HG03175 (cell line): ENCODE measurements around the gene ZBTB17.
"Not testable (repeated sequence)": the region's sequence is repeated elsewhere in the genome, so short reads cannot be mapped to it uniquely, and the experiment has no call there.

Experiments
- ATAC-seq: cut with Tn5 transposase; IDR thresholded peaks from one replicate; pipeline ENCODE4 v1.9.1; 2021; ENCODE audit warnings: mild to moderate bottlenecking, moderate library complexity; ENCODE audit not compliant: unreplicated experiment

The ZBTB17 gene

DNA sequence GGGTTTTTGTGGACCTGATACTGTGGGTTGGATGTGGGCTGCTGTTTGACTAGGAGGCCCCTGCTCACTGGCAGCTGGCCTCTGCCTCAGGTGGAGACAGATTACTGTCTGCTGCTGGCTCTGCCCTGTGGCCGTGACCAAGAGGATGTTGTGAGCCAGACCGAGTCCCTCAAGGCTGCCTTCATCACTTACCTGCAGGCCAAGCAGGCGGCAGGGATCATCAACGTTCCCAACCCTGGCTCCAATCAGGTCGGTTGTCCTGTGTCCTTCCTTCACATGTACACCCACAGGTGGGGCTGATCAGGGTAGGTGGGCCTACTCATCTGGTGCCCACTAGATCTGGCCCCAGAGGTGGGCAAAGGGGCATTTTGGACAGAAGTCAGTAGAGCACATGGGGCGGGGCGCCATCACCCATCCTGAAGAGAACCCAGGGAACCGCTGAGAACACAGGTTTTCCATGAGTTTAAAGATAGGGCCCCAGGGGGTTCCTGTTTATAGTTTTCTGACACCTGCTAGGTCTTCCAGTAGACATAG lies 37.2 kb downstream of the ZBTB17 start:
- ATAC-seq: no peak

DNA sequence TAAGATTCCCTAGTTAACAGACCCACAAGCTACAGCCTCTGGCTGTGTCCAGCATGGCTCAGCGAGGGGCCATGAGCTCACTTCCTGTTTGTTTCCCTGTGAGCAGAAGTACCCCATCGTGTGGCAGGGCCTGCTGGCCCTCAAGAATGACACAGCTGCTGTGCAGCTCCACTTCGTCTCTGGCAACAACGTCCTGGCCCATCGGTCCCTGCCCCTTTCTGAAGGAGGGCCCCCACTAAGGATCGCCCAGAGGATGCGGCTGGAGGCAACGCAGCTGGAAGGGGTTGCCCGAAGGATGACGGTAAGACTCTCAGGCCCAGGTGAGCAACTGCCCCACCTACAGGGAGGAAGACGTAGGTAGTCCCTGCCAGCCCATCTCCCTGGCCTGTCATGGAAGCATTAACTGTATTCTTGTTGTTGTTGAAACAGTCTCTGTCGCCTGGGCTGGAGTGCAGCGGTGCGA lies 38.2 kb downstream of the ZBTB17 start:
- no peak for ATAC-seq

DNA sequence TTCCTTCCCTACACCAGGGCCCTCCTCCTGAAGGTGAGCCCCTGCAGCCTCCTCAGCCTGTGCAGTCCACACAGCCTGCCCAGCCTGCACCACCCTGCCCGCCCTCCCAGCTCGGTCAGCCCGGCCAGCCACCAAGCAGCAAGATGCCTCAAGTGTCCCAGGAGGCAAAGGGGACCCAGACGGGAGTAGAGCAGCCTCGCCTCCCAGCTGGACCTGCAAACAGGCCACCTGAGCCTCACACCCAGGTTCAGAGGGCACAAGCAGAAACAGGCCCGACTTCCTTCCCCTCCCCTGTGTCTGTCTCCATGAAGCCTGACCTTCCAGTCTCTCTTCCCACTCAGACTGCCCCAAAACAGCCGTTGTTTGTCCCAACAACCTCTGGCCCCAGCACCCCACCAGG lies 38.8 kb downstream of the ZBTB17 start:
- ATAC-seq: no peak

DNA sequence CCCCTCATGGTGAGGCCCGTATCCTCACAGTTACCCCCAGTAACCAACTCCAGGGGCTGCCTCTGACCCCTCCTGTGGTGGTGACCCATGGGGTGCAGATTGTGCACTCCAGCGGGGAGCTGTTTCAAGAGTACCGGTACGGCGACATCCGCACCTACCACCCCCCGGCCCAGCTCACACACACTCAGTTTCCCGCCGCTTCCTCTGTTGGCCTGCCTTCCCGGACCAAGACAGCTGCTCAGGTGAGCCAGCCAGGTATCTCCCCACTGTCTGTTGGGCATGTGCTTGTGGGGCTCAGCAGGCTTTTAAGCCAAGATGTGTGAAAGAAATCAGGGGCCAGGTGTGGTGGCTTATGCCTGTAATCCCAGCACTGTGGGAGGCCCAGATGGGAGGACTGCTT lies 39.9 kb downstream of the ZBTB17 start:
- no peak for ATAC-seq

DNA sequence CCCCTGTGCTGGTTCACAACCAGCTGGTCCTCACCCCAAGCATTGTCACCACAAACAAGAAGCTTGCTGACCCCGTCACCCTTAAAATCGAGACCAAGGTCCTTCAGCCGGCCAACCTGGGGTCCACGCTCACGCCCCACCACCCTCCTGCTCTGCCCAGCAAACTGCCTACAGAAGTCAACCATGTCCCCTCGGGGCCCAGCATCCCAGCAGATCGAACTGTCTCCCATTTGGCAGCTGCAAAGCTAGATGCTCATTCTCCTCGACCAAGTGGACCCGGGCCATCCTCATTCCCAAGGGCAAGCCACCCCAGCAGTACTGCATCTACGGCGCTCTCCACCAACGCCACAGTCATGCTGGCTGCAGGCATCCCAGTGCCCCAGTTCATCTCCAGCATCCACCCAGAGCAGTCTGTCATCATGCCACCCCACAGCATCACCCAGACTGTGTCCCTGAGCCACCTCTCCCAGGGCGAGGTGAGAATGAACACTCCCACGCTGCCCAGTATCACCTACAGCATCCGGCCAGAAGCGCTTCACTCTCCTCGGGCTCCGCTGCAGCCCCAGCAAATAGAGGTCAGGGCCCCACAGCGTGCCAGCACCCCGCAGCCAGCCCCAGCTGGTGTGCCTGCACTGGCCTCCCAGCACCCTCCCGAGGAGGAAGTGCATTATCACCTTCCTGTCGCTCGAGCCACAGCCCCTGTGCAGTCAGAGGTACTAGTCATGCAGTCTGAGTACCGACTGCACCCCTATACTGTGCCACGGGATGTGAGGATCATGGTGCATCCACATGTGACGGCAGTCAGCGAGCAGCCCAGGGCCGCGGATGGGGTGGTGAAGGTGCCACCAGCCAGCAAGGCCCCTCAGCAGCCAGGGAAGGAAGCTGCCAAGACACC lies 40.6 kb downstream of the ZBTB17 start:
- ATAC-seq: no peak

DNA sequence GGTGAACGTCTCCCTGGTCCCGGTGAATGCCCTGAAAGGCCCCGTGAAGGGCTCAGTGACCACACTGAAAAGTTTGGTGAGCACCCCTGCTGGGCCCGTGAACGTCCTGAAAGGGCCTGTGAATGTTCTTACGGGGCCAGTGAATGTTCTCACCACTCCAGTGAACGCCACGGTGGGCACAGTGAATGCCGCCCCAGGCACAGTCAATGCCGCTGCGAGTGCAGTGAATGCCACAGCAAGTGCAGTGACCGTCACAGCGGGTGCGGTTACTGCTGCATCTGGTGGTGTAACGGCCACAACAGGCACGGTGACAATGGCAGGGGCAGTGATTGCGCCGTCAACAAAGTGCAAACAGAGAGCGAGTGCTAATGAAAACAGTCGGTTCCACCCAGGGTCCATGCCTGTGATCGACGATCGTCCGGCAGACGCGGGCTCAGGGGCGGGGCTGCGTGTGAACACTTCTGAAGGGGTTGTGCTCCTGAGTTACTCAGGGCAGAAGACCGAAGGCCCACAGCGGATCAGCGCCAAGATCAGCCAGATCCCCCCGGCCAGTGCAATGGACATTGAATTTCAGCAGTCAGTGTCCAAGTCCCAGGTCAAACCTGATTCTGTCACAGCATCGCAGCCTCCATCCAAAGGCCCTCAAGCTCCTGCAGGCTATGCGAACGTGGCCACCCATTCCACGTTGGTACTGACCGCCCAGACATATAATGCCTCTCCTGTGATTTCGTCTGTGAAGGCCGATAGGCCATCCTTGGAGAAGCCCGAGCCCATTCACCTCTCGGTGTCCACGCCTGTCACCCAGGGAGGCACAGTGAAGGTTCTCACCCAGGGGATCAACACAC lies 41.5 kb downstream of the ZBTB17 start:
- no peak for ATAC-seq

DNA sequence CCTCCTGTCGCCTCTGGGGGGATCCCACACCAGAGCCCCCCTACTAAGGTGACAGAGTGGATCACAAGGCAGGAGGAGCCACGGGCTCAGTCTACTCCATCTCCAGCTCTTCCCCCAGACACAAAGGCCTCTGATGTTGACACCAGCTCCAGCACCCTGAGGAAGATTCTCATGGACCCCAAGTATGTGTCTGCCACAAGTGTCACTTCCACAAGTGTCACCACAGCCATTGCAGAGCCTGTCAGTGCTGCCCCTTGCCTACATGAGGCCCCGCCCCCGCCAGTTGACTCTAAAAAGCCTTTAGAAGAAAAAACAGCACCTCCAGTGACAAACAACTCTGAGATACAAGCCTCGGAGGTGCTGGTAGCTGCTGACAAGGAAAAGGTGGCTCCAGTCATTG lies 42.2 kb downstream of the ZBTB17 start:
- no peak for ATAC-seq

DNA sequence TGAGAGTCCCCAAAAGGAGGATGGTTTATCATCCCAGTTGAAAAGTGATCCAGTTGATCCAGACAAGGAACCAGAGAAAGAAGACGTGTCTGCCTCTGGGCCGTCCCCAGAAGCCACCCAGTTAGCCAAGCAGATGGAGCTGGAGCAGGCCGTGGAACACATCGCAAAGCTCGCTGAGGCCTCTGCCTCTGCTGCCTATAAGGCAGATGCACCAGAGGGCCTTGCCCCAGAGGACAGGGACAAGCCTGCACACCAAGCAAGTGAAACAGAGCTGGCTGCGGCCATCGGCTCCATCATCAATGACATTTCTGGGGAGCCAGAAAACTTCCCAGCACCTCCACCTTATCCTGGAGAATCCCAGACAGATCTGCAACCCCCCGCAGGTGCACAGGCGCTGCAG lies 43.3 kb downstream of the ZBTB17 start:
- no peak for ATAC-seq

DNA sequence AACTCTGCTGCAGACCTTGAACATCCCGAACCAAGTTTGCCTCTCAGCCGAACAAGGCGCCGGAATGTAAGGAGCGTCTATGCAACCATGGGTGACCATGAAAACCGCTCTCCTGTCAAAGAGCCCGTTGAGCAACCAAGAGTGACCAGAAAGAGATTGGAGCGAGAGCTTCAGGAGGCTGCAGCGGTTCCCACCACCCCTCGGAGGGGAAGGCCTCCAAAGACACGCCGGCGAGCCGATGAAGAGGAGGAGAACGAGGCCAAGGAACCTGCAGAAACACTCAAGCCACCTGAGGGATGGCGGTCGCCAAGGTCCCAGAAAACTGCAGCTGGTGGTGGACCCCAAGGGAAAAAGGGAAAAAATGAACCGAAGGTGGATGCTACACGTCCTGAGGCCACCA lies 44.0 kb downstream of the ZBTB17 start:
- ATAC-seq: no peak

DNA sequence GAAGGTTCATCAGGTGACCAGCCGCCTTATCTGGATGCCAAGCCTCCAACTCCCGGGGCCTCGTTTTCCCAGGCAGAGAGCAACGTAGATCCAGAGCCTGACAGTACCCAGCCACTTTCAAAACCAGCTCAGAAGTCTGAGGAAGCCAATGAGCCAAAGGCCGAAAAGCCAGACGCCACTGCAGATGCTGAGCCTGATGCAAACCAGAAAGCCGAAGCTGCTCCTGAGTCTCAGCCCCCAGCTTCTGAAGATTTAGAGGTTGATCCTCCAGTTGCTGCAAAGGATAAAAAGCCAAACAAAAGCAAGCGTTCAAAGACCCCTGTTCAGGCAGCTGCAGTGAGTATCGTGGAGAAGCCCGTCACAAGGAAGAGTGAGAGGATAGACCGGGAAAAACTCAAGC lies 44.5 kb downstream of the ZBTB17 start:
- no peak for ATAC-seq

DNA sequence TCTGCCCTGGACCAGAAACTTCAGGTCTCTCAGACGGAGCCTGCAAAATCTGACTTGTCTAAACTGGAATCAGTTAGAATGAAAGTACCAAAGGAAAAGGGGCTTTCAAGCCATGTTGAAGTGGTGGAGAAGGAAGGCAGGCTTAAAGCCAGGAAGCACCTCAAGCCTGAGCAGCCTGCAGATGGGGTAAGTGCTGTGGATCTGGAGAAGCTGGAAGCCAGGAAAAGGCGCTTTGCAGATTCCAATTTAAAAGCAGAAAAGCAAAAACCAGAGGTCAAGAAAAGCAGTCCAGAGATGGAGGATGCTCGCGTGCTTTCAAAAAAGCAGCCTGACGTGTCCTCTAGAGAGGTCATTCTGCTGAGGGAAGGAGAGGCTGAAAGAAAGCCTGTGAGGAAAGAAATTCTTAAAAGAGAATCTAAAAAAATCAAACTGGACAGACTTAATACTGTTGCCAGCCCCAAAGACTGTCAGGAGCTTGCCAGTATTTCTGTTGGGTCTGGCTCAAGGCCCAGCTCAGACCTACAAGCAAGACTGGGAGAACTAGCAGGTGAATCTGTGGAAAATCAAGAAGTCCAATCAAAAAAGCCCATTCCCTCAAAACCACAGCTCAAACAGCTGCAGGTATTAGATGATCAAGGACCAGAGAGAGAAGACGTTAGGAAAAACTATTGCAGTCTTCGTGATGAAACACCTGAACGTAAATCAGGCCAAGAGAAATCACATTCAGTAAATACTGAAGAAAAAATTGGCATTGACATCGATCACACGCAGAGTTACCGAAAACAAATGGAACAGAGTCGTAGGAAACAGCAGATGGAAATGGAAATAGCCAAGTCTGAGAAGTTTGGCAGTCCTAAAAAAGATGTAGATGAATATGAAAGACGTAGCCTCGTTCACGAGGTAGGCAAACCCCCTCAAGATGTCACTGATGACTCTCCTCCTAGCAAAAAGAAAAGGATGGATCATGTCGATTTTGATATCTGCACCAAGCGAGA lies 46.6 kb downstream of the ZBTB17 start:
- no peak for ATAC-seq

DNA sequence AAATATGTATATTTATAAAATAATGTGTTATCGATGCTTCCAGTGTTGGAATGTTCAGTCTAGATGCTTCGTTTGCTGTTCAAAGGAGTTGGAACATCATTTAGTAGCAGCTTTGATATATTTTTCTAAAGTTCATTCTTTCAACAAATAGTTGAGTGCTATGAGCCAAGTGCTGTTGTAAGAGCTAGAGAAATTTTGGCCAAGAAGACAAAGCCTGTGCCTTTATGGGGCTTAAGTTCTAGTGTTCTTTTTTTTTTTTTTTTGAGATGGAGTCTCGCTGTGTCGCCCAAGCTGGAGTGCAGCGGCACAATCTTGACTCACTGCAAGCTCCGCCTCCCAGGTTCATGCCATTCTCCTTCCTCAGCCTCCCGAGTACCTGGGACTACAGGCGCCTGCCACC lies 49.5 kb downstream of the ZBTB17 start:
- not testable (repeated sequence) for ATAC-seq

DNA sequence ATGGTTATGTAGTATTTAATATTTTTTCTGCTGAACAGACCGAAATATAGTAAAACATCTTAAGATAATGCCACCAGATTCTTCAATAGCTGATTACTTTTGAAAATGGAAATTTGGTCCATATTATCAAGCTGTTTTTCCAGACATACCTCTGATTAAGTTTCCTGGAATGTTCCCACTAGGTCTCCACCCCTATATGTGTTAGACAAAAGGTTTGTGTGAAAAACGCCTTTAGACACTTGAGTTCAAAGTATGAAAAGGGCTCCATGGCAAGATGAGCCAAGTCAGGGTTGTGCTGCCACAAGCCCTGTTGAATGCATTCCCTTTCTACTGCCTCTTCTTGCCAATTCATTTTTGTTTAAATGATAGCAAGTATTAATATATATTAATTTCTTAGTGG lies 52.7 kb downstream of the ZBTB17 start:
- no peak for ATAC-seq

DNA sequence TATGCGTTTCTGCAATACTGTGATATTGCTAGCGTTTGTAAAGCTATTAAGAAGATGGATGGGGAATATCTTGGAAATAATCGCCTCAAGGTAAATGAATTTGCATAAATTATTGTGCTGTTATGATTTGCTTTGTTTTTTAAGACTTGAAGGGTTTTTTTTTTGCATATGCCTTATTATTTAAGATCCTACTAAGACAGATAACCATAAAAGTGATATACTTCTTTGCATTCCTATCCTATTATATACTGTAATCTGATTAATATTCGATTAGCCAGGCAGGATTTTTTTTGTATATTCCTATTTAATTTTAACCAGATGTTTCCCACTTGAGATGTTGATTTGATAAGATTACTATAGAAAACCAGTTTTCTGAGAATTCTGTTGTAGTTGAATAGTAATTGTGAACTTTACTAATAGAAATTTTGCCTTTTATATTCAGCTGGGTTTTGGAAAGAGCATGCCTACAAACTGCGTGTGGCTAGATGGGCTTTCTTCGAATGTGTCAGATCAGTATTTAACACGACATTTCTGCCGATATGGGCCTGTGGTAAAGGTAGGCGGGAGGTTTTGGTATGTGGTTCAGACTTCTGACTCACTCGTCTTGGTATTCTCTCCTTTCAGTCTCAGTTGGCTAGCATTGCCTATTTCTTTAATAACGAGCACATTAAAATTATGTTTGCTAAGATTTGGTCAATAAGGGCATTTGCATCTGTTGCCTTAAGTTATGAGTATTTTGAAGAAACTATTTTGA lies 56.8 kb downstream of the ZBTB17 start:
- ATAC-seq: peak; percentile 82

DNA sequence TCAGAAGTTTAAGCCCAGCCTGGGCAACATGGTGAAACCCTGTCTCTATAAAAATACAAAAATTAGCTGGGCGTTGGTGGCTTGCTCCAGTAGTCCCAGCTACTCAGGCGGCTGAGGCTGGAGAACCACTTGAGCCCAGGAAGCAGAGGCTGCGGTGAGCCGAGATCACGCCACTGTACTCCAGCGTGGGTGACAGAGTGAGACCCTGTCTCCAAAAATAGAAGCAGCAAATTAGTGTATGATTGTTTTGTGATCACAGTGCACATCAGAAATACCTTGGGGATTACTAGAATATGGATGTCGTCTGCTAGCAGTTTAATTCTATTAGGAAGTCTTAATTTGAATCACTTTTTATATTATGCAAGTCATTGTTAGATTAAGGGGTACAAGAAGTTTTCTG lies 59.0 kb downstream of the ZBTB17 start:
- no peak for ATAC-seq

DNA sequence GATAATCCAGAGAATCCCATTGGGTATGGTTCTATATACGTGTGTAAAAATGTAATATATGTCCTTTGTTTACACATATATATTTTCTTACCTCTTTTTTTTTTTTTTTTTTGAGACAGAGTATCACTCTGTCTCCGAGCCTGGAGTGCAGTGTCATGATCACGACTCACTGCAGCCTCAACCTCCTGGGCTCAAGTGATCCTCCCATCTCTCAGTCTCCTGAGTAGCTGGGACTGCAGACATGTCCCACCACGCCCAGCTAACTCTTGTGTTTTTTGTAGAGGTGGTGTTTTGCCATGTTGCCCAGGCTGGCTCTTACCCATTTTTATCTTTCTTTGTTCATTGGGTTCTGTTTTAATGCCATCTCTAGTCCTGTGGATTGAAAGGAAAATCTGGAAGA lies 59.5 kb downstream of the ZBTB17 start:
- ATAC-seq: no peak

DNA sequence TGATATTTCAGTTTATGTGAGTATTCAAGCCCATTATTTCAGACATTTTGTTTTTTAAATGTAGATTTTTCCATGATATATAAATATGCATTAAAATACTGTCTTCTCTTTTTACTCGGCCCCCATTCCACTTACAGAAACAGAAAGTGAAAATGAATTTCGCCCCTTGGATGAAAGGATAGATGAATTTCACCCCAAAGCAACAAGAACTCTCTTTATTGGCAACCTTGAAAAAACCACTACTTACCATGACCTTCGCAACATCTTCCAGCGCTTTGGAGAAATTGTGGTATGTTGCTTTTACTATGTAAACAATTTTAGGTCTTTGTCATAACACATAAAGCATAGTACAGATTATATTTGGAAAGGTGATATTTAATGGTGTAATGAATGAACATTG lies 59.9 kb downstream of the ZBTB17 start:
- ATAC-seq: no peak

DNA sequence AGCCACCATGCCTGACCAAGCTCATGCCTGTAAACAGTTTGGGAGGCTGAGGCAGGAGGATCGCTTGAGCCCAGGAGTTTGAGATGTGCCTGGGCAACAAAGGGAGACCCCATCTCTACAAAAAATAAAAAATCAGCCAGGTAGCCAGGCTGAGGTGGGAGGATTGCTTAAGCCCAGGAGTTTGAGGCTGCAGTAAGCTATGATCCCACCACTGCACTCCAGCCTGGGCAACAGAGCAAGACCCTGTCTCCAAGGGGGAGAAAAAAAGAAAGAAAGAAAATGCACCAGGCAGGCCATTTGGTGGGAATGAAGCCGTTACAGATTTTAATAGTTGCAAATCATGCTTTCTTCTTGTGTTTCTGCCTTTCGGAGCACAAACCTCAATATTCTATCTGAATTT lies 62.3 kb downstream of the ZBTB17 start:
- ATAC-seq: not testable (repeated sequence)

DNA sequence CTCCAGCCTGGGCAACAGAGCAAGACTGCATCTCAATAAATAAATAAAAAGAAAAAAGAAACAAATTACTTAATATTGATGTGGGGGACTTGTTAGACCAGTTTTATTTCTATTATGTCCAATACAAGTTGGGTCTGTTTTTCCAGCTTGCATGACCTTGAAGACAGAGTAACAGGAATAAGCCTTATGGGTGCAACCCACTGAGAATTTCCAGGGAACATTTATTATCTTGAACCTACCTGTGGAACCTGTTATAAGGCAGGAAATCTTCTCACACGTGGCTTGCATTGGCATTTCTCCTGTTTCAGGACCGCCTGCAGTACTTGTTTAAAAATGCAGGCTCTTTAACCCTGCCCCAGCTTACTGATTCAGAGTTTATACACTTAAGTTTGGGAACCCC lies 64.0 kb downstream of the ZBTB17 start:
- ATAC-seq: no peak

DNA sequence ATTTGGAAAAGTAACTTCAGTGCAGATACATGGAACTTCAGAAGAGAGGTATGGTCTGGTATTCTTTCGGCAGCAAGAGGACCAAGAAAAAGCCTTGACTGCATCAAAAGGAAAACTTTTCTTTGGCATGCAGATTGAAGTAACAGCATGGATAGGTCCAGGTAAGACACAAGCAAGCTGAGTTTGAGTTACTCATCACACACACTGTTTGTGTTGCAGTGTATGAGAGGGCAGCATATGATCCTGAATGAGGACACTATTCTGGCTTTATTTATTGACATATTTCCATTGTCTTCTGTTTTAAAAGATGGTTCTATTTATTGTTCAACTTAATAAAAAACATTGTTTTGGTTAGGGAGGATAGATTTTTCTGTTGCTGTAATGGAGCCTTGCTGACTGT lies 64.8 kb downstream of the ZBTB17 start:
- no peak for ATAC-seq
